Vagina (tissue), 2 donors: ENCODE results near the gene SPATA24. TPM values are rescaled to one million over a fixed set of nuclear protein-coding genes. Genes with fewer than 3 reads are reported as not detected.
A peak's percentile ranks its signal among the peaks of the same experiment; 100 is the strongest.

Source experiments
- DNase-seq, 2 donors: peaks; one replicate each; pipeline ENCODE4 v3.0.0-alpha.2; 2017; ENCODE audit errors: extremely low spot score in 2 of 2
- H3K27ac ChIP-seq: fragments of 200-600 bp; sonication (generic); one replicate; pipeline ENCODE4 v1.5.1; 2019
- H3K27me3 ChIP-seq: fragments of 200-600 bp; sonication (generic); one replicate; pipeline ENCODE4 v1.5.1; 2019
- H3K36me3 ChIP-seq, 2 donors: fragments of 200-600 bp; sonication (generic); one replicate each; pipeline ENCODE4 v1.5.1; 2017 to 2019
- H3K4me1 ChIP-seq: fragments of 200-600 bp; sonication (generic); one replicate; pipeline ENCODE4 v1.5.1; 2019
- H3K4me3 ChIP-seq, 2 donors: fragments of 200-600 bp; sonication (generic); 1 replicate in 1 of 2; 2 replicates in 1 of 2; pipeline ENCODE4 v1.5.1; 2016 to 2019
- H3K9me3 ChIP-seq: fragments of 200-600 bp; sonication (generic); one replicate; pipeline ENCODE4 v1.5.1; 2019
- POLR2A ChIP-seq, 2 donors: fragments of 450-650 bp; IDR thresholded peaks; one replicate each; pipeline ENCODE4 v1.6.1; 2017; ENCODE audit warnings: antibody characterized with exemption in 2 of 2, mild to moderate bottlenecking in 2 of 2, moderate library complexity in 2 of 2
- POLR2AphosphoS5 ChIP-seq, 2 donors: sonication (generic); formaldehyde crosslinking; IDR thresholded peaks; one replicate each; pipeline ENCODE4 v1.9.0; 2017; ENCODE audit warnings: antibody characterized with exemption in 2 of 2, mild to moderate bottlenecking in 2 of 2, low read depth in 1 of 2; ENCODE audit not compliant: insufficient read depth in 1 of 2
- intact Hi-C: fragments of 100-400 bp; cut with DNase I; formaldehyde crosslinking; loops from one replicate; pipeline ENCODE4 v1.15.1; 2023
- total RNA-seq: library from RNA; depleted of rRNA; stranded (reverse); fragments of >200 nt; gene quantifications from one replicate; pipeline ENCODE4 v1.2.3, GENCODE V29; 2016
- TF ChIP-seq, protein P1 (sequence below), 3 experiments: fragments of 450-650 bp in 2 of 3; fragments of 200-600 bp in 1 of 3; sonication (generic) in 1 of 3; IDR thresholded peaks; one replicate each; pipeline ENCODE4 v1.5.1; 2017 to 2019; ENCODE audit warnings: antibody characterized with exemption in 3 of 3, mild to moderate bottlenecking in 2 of 3, moderate library complexity in 2 of 3

Gene SPATA24
- total RNA-seq, 1 donor from 2014 or later: 12.3 TPM

DNA sequence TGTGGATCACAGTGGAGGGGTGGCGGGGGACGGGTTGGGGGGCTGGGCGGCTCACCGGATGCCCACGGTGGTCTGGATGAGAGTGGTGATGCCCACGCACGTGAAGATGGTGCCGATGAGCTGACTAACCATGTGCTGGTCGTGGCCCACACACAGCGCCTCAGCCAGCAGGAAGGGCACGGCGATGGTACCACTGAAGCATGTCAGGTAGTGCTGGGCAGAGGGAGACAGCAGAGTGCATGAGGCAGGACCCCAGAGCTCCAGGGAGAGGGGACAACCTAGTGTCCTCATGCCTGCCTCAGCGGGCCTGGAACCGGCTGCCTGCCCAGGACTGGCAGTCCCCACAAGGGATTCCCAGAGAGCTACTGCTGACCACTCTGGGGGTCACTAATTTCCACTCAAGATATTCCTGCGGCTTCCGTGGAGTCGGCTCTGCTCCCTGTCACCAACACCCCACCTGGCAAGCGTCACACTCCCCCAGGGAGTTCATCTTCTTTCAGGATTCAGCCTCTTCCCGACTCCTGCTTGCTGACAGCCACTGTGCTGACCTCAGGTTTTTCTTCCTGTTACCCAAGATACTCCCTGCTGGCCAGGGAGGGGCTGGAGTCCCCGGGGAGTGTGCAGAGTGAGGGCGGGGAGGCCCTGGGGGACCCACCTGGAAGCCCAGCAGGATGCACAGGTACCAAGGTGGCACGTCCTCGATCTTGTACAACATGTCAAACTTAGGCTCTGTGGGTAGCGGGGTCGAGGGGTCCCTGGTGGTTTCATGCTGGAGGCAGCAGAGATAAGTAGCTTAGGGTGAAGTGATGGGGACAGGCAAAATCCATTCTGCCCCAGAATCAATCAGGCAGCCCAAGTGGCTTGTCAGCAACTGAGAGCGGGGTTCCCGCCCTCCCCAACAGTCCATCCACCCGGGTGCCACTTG lies 21.8 kb downstream of the SPATA24 start:
- H3K4me3 ChIP-seq: no peak overlapping the region
- DNase-seq: peak in 1 of 2 donors; percentile 85
- H3K27me3 ChIP-seq: no peaks in the 10 kb centered on the region
- H3K9me3 ChIP-seq: no peaks in the 10 kb centered on the region
- TF ChIP-seq POLR2AphosphoS5 (IDR thresholded peaks at IDR 0.05; ENCODE audit: insufficient read depth in 1 of 2, low read depth in 1 of 2) (no peak), POLR2A (IDR thresholded peaks at IDR 0.05) (no peak)
- TF ChIP-seq, protein P1, sequence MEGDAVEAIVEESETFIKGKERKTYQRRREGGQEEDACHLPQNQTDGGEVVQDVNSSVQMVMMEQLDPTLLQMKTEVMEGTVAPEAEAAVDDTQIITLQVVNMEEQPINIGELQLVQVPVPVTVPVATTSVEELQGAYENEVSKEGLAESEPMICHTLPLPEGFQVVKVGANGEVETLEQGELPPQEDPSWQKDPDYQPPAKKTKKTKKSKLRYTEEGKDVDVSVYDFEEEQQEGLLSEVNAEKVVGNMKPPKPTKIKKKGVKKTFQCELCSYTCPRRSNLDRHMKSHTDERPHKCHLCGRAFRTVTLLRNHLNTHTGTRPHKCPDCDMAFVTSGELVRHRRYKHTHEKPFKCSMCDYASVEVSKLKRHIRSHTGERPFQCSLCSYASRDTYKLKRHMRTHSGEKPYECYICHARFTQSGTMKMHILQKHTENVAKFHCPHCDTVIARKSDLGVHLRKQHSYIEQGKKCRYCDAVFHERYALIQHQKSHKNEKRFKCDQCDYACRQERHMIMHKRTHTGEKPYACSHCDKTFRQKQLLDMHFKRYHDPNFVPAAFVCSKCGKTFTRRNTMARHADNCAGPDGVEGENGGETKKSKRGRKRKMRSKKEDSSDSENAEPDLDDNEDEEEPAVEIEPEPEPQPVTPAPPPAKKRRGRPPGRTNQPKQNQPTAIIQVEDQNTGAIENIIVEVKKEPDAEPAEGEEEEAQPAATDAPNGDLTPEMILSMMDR (IDR thresholded peaks at IDR 0.05): no peak
- H3K27ac ChIP-seq: no peak overlapping the region
- H3K36me3 ChIP-seq: no peaks in the 10 kb centered on the region
- H3K4me1 ChIP-seq: peaks cover 25% of the 10 kb centered on the region
- intact Hi-C loops: no loop called here

DNA sequence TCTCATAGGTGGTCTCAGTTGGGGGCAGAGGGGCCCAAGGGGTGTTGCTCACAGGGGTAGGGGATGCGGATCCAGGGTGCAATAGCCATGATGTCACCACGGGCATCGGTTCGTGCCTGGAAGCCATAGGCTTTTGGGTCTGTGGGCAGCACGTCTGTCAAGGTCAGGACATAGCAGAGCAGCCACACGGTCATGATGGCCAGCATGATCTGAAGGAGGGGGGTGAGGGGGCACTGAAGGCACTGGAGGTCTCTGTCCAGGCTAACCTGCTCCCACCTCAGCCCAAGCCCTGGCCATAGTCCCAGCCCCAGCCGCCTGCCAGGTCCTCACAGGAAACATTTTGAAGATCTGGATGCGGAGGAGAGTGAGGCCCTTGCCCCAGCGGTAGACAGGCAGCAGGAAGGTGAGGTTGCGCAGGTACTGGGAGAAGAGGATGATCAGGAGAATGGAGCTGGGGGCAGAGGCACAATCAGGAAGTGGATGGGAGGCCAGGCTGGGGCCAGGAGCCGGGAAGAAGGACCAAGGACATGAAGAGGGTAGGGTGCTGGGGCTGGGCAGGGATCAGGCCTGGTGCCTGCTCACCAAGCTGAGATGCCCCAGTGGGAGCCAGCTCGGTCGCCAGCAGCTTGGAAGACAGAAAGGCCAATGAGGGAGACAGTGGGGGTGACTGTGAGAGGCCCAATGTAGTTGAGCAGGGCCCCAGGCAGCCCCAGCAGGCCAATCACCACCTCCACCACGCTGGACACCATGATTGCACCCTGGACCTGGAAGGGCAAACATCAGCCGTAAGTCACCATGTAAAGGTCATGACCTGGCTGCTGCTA lies 24.1 kb downstream of the SPATA24 start:
- no peak overlapping the region for H3K4me3 ChIP-seq
- H3K27me3 ChIP-seq: no peaks in the 10 kb centered on the region
- intact Hi-C loops: no loop called here
- H3K36me3 ChIP-seq: no peaks in the 10 kb centered on the region
- DNase-seq: no peak
- H3K4me1 ChIP-seq: peaks cover 13% of the 10 kb centered on the region
- TF ChIP-seq, protein P1 (IDR thresholded peaks at IDR 0.05): no peak
- TF ChIP-seq POLR2A (IDR thresholded peaks at IDR 0.05) (no peak), POLR2AphosphoS5 (IDR thresholded peaks at IDR 0.05; ENCODE audit: insufficient read depth in 1 of 2, low read depth in 1 of 2) (no peak)
- H3K27ac ChIP-seq: no peak overlapping the region
- H3K9me3 ChIP-seq: no peaks in the 10 kb centered on the region

DNA sequence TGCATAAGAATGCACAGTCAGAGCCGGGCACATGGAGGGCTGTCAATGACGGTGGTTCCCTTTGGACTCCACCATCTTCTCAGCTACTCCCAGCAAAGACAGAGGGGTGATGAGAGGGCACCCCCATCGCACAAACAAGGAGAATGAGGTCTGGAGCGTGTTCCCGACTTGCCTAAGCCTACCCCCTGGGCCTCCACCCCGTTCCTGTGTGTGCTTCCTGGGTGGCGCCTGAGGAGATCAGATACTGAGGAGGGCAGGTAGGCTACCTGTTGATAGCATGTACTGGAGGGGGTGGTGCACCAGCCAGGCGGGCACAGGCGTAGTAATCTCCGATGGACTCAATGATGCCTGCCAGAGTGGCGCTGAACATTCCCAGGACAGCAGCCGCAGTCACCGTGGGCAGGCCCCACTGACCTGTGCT lies 24.9 kb downstream of the SPATA24 start:
- no peaks in the 10 kb centered on the region for H3K36me3 ChIP-seq
- TF ChIP-seq POLR2A (IDR thresholded peaks at IDR 0.05): no peak
- no peak for TF ChIP-seq POLR2AphosphoS5 (IDR thresholded peaks at IDR 0.05; ENCODE audit: insufficient read depth in 1 of 2, low read depth in 1 of 2)
- TF ChIP-seq, protein P1 (IDR thresholded peaks at IDR 0.05): no peak
- DNase-seq: no peak
- no peaks in the 10 kb centered on the region for H3K27me3 ChIP-seq
- no peak overlapping the region for H3K4me3 ChIP-seq
- no peaks in the 10 kb centered on the region for H3K9me3 ChIP-seq
- H3K4me1 ChIP-seq: peaks cover 4% of the 10 kb centered on the region
- H3K27ac ChIP-seq: no peak overlapping the region
- intact Hi-C loops: no loop called here

DNA sequence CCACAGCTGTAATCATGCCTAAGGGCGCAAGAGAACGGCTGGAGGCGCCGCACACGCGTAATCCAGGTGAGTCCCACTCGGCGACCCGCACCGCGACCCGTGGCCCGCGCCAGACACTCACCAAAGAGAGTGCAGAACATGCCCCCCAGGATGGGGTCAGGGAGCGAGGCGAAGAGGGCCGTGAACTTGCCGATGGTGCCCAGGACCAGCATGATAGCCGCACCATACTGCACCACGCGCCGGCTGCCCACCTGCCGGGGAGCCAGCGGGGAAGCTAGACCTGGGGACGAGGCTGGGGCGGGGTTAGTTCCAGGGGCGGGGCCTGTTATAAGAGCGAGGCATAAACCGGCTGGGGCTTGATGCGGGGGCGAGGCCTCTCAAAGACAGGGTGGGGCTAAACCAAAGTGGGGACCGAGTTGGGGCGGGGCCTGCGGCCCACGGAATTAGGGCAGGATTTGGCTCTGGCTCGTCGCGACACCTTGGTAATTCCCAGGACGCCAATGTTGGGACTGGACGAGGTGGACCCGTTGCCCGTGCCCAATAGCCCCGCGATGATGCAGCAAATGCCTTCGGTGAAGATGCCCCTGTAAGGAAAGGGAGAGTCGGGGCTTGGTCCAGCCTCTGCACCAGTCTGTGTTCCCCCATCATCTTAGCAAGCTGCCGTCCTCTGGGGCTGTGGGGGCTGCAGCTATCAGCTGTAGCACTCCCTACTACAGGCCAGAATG lies 25.6 kb downstream of the SPATA24 start:
- no peaks in the 10 kb centered on the region for H3K27me3 ChIP-seq
- no peaks in the 10 kb centered on the region for H3K9me3 ChIP-seq
- no peak overlapping the region for H3K27ac ChIP-seq
- no peak for DNase-seq
- intact Hi-C loops: no loop called here
- no peaks in the 10 kb centered on the region for H3K36me3 ChIP-seq
- H3K4me3 ChIP-seq: no peak overlapping the region
- H3K4me1 ChIP-seq: peaks cover 5% of the 10 kb centered on the region
- no peak for TF ChIP-seq POLR2AphosphoS5 (IDR thresholded peaks at IDR 0.05; ENCODE audit: insufficient read depth in 1 of 2, low read depth in 1 of 2)
- no peak for TF ChIP-seq POLR2A (IDR thresholded peaks at IDR 0.05)
- TF ChIP-seq, protein P1 (IDR thresholded peaks at IDR 0.05): no peak
